T-helper 2 cell (primary cell): ENCODE results near the gene RANBP6.

Experiments used
- DNase-seq, 5 experiments: peaks; one replicate each; pipeline versions ENCODE4 v3.0.0 to v3.0.0-alpha.2; 2012 to 2022

Gene RANBP6

GRCh38 chr9:6007058-6007769 is 8.2 kb downstream of the RANBP6 start:
- peak; percentile 86 to 95 (median 93) for DNase-seq

- DNase-seq = no peak
Measured at GRCh38 chr9:6006749-6007057, 8.7 kb downstream of the RANBP6 start.

GRCh38 chr9:6000955-6001354 is 14.5 kb downstream of the RANBP6 start:
- no peak for DNase-seq

- DNase-seq = no peak
Measured at GRCh38 chr9:5999443-6000101, 15.9 kb downstream of the RANBP6 start.

GRCh38 chr9:5994493-5994892 is 20.9 kb downstream of the RANBP6 start:
- no peak for DNase-seq

- DNase-seq = no peak
Measured at GRCh38 chr9:5988265-5988664, 27.2 kb downstream of the RANBP6 start.

- DNase-seq = no peak
Measured at GRCh38 chr9:5983042-5983441, 32.4 kb downstream of the RANBP6 start.

GRCh38 chr9:5982317-5982716 is 33.1 kb downstream of the RANBP6 start:
- no peak for DNase-seq

GRCh38 chr9:5978523-5978922 is 36.9 kb downstream of the RANBP6 start:
- DNase-seq = no peak

- DNase-seq = peak in 1 of 5 experiments; percentile 12
Measured at GRCh38 chr9:5976674-5977397, 38.6 kb downstream of the RANBP6 start.

GRCh38 chr9:5971740-5972139 is 43.7 kb downstream of the RANBP6 start:
- DNase-seq = peak in 1 of 5 experiments; percentile 29
